HCT116 (cell line): ENCODE data around the gene FAM120A. TPM values are rescaled to one million over a fixed set of nuclear protein-coding genes. Genes with fewer than 3 reads are reported as not detected.

Experiments
- ATAC-seq: fragments of 200-7000 bp; cut with Tn5 transposase; 2 replicates; pipeline ENCODE4 v1.9.1; 2020; ENCODE audit warnings: mild to moderate bottlenecking, moderate library complexity
- BruUV-seq: library from RNA; stranded (reverse); fragments of 400-500 nt; replicated peaks from 2 replicates; lab custom pipeline; 2021; lab: Mats Ljungman, UMichigan
- CTCF ChIA-PET: fragments of 300-600 bp; sonication (Branson Sonifier 250); formaldehyde crosslinking; loops from one replicate; lab custom pipeline; 2021; ENCODE audit warnings: antibody characterized with exemption; lab: Charles Lee
- POLR2A ChIA-PET: fragments of 300-600, 350-600 bp; sonication (Branson Sonifier 250); formaldehyde crosslinking; loops from one replicate; lab custom pipeline; 2021; ENCODE audit warnings: antibody characterized with exemption; lab: Charles Lee
- RAD21 ChIA-PET, 2 experiments: fragments of 300-600 bp; sonication (Branson Sonifier 250); formaldehyde crosslinking; loops; one replicate each; lab custom pipeline; 2023; ENCODE audit warnings: low total read pairs in 2 of 2; ENCODE audit not compliant: uncharacterized antibody in 2 of 2, unreplicated experiment in 2 of 2, low non-redundant PET in 1 of 2; lab: Charles Lee
- DNase-seq: peaks from one replicate; pipeline ENCODE4 v3.0.0-alpha.2; 2010; ENCODE audit warnings: low read depth, low spot score
- H2AFZ ChIP-seq: fragments of 200-600 bp; shearing (Covaris generic), sonication (generic); 2 replicates; pipeline ENCODE4 v1.6.1; 2017; ENCODE audit warnings: low read depth, mixed run types, mixed read lengths, antibody characterized with exemption, low read length; ENCODE audit not compliant: poor library complexity, severe bottlenecking
- H3K27ac ChIP-seq: 2 replicates; pipeline ENCODE4 v1.5.1; 2012; ENCODE audit warnings: low read depth, low read length
- H3K27me3 ChIP-seq: fragments of 200-600 bp; sonication (generic); 2 replicates; pipeline ENCODE4 v1.6.1; 2016; ENCODE audit warnings: mixed run types, low read length, mixed read lengths; ENCODE audit not compliant: insufficient read depth
- H3K36me3 ChIP-seq, 2 experiments: fragments of 200-500 bp in 1 of 2; fragments of 200-600 bp in 1 of 2; sonication (Bioruptor generic) in 1 of 2; sonication (generic) in 1 of 2; 2 replicates each; pipeline versions ENCODE4 v1.5.1 to v1.6.1; 2014 to 2016; ENCODE audit warnings: low read length in 2 of 2, inconsistent platforms in 1 of 2, mixed read lengths in 1 of 2, mixed run types in 1 of 2; ENCODE audit not compliant: insufficient read depth in 2 of 2, control insufficient read depth in 1 of 2
- H3K4me1 ChIP-seq, 2 experiments: fragments of 200-600 bp in 1 of 2; sonication (generic) in 1 of 2; 2 replicates each; pipeline versions ENCODE4 v1.5.1 to v1.6.1; 2012 to 2017; ENCODE audit warnings: low read length in 2 of 2, inconsistent platforms in 1 of 2, mild to moderate bottlenecking in 1 of 2, mixed read lengths in 1 of 2, mixed run types in 1 of 2, moderate library complexity in 1 of 2; ENCODE audit not compliant: insufficient read depth in 2 of 2, control insufficient read depth in 1 of 2
- H3K4me2 ChIP-seq: fragments of 200-600 bp; sonication (generic); 2 replicates; pipeline ENCODE4 v1.6.1; 2017; ENCODE audit warnings: mixed run types, low read length, mixed read lengths
- H3K4me3 ChIP-seq, 2 experiments: fragments of 200-600 bp in 1 of 2; sonication (generic) in 1 of 2; replicated peaks in 1 of 2; 2 replicates each; pipeline ENCODE4 v1.5.1; 2011 to 2016; ENCODE audit warnings: low read length in 2 of 2, control low read depth in 1 of 2, low read depth in 1 of 2, mild to moderate bottlenecking in 1 of 2, mixed read lengths in 1 of 2, mixed run types in 1 of 2
- H3K79me2 ChIP-seq: fragments of 200-600 bp; sonication (generic); 2 replicates; pipeline ENCODE4 v1.6.1; 2017; ENCODE audit warnings: mild to moderate bottlenecking, mixed run types, low read length, moderate library complexity, mixed read lengths; ENCODE audit not compliant: insufficient read depth
- H3K9ac ChIP-seq: fragments of 200-600 bp; sonication (generic); 2 replicates; pipeline ENCODE4 v1.6.1; 2016; ENCODE audit warnings: low read length, mixed read lengths
- H3K9me2 ChIP-seq: fragments of 200-600 bp; sonication (generic), shearing (Covaris generic); 2 replicates; pipeline ENCODE4 v1.6.1; 2017; ENCODE audit warnings: mixed run types, mild to moderate bottlenecking, moderate library complexity; ENCODE audit not compliant: insufficient read depth
- H3K9me3 ChIP-seq, 2 experiments: fragments of 200-500 bp in 1 of 2; fragments of 200-600 bp in 1 of 2; sonication (Bioruptor generic) in 1 of 2; sonication (generic) in 1 of 2; 2 replicates each; pipeline ENCODE4 v1.6.1; 2014 to 2017; ENCODE audit warnings: low read length in 2 of 2, mixed read lengths in 2 of 2, inconsistent platforms in 1 of 2, low read depth in 1 of 2, mild to moderate bottlenecking in 1 of 2, mixed run types in 1 of 2, moderate library complexity in 1 of 2; ENCODE audit not compliant: control insufficient read depth in 1 of 2, insufficient read depth in 1 of 2
- H4K20me1 ChIP-seq: fragments of 200-600 bp; sonication (generic), shearing (Covaris generic); 2 replicates; pipeline ENCODE4 v1.6.1; 2017; ENCODE audit warnings: mixed run types, mild to moderate bottlenecking, moderate library complexity; ENCODE audit not compliant: insufficient read depth
- CEBPB ChIP-seq: IDR thresholded peaks from 2 replicates; pipeline ENCODE4 v1.6.1; 2012; ENCODE audit warnings: low read depth
- EGR1 ChIP-seq: IDR thresholded peaks from 2 replicates; pipeline ENCODE4 v1.6.1; 2012; ENCODE audit warnings: low read depth
- EZH2 ChIP-seq: fragments of 200-600 bp; sonication (generic); IDR thresholded peaks from 2 replicates; pipeline ENCODE4 v1.6.1; 2017; ENCODE audit warnings: antibody characterized with exemption, mixed run types
- JUND ChIP-seq: IDR thresholded peaks from 2 replicates; pipeline ENCODE4 v1.6.1; 2012
- MAX ChIP-seq: IDR thresholded peaks from 2 replicates; pipeline ENCODE4 v1.6.1; 2012
- POLR2A ChIP-seq: IDR thresholded peaks from 2 replicates; pipeline ENCODE4 v1.7.0; 2011; ENCODE audit warnings: borderline replicate concordance; ENCODE audit not compliant: insufficient read depth, insufficient read length; ENCODE audit errors: extremely low read depth
- REST ChIP-seq: IDR thresholded peaks from 2 replicates; pipeline ENCODE4 v1.6.1; 2012; ENCODE audit warnings: low read depth
- SIN3A ChIP-seq: IDR thresholded peaks from 2 replicates; pipeline ENCODE4 v1.6.1; 2012; ENCODE audit warnings: low read depth
- SP1 ChIP-seq: IDR thresholded peaks from 2 replicates; pipeline ENCODE4 v1.6.1; 2012; ENCODE audit warnings: low read depth
- SRF ChIP-seq: IDR thresholded peaks from 2 replicates; pipeline ENCODE4 v1.6.1; 2012; ENCODE audit warnings: low read depth
- ZFX ChIP-seq: fragments of 450-650 bp; IDR thresholded peaks from 2 replicates; pipeline ENCODE4 v1.6.1; 2017
- ZNF274 ChIP-seq: fragments of 200-500 bp; sonication (Bioruptor generic); IDR thresholded peaks from 2 replicates; pipeline ENCODE4 v1.6.1; 2014; ENCODE audit warnings: mild to moderate bottlenecking, low read depth, low read length, inconsistent platforms
- intact Hi-C: fragments of 100-400 bp; cut with micrococcal nuclease; formaldehyde crosslinking; loops from 2 replicates; pipeline ENCODE4 v1.10.0; 2022
- total RNA-seq: library from RNA; stranded (reverse); gene quantifications from one replicate; pipeline ENCODE4 v1.2.1, GENCODE V29; 2021; ENCODE audit not compliant: unreplicated experiment

The FAM120A gene
- total RNA-seq, 1 experiment from 2014 or later = 122 TPM

- no peak overlapping the region for H3K9ac ChIP-seq
Measured at GRCh38 chr9:93440896-93441580, 10.4 kb upstream of the FAM120A start.

More at GRCh38 chr9:93440896-93441580, 10.4 kb upstream of the FAM120A start:
- DNase-seq (no peak), ATAC-seq (no peak)
- Histone ChIP-seq H3K4me2 (no peak overlapping the region), H4K20me1 (no peaks in the 10 kb centered on the region), H3K27me3 (no peaks in the 10 kb centered on the region), H3K4me1 (no peaks in the 10 kb centered on the region), H3K27ac (no peak overlapping the region), H3K9me2 (no peaks in the 10 kb centered on the region), H2AFZ (no peak overlapping the region), H3K36me3 (no peaks in the 10 kb centered on the region), H3K4me3 (no peak overlapping the region), H3K79me2 (no peaks in the 10 kb centered on the region), H3K9me3 (no peaks in the 10 kb centered on the region)
- POLR2A ChIA-PET = no interaction called here
- TF ChIP-seq EGR1 (no peak), POLR2A (no peak), JUND (no peak), ZNF274 (no peak), MAX (no peak), REST (no peak), ZFX (no peak), EZH2 (no peak), SRF (no peak), SP1 (no peak), CEBPB (no peak), SIN3A (no peak)
- BruUV-seq = no TSS peak
- intact Hi-C loops = no loop called here
- RAD21 ChIA-PET = no interaction called here
- CTCF ChIA-PET = no interaction called here
